ENCODE results near the gene KRTAP2-3. TPM values are rescaled to one million over a fixed set of nuclear protein-coding genes. Genes with fewer than 3 reads are reported as not detected.
"Not testable (repeated sequence)": the region's sequence is repeated elsewhere in the genome, so short reads cannot be mapped to it uniquely, and the experiment has no call there.

Gene KRTAP2-3
- total RNA-seq, 4 donors from 2014 or later: not detected

- TF ChIP-seq POLR2A (IDR thresholded peaks at IDR 0.05) (no peak), CTCF (IDR thresholded peaks at IDR 0.05) (no peak)
- no peaks in the 10 kb centered on the region for H3K9me3 ChIP-seq
- H3K27me3 ChIP-seq: no peaks in the 10 kb centered on the region
- H3K27ac ChIP-seq: no peak overlapping the region
- no peaks in the 10 kb centered on the region for H3K4me1 ChIP-seq
- H3K4me3 ChIP-seq: no peak overlapping the region
- no peak for DNase-seq
- no peaks in the 10 kb centered on the region for H3K36me3 ChIP-seq
Observed at GRCh38 chr17:41067281-41067680, 7.4 kb upstream of the KRTAP2-3 start.

- no peak for TF ChIP-seq CTCF (IDR thresholded peaks at IDR 0.05)
- TF ChIP-seq POLR2A (IDR thresholded peaks at IDR 0.05): no peak
- no peak for DNase-seq
Observed at GRCh38 chr17:41065829-41066624, 6.1 kb upstream of the KRTAP2-3 start, which contains the start of gene KRTAP2-4. Gene KRTAP2-4 (minus strand): TSS chr17:41065879. CDS start chr17:41065845, 34 bp downstream.

GRCh38 chr17:41065016-41065689 lies 5.2 kb upstream of the KRTAP2-3 start:
- H3K9me3 ChIP-seq, DNase-seq, H3K27me3 ChIP-seq, H3K36me3 ChIP-seq, H3K27ac ChIP-seq, H3K4me1 ChIP-seq, H3K4me3 ChIP-seq: not testable (repeated sequence)

More at GRCh38 chr17:41065829-41066624, 6.1 kb upstream of the KRTAP2-3 start, which contains the start of gene KRTAP2-4:
- Histone ChIP-seq H3K4me1 (no peaks in the 10 kb centered on the region), H3K27ac (no peak within 1 kb of the TSS), H3K36me3 (no peaks in the 10 kb centered on the region), H3K27me3 (no peaks in the 10 kb centered on the region), H3K9me3 (no peaks in the 10 kb centered on the region), H3K4me3 (no peak within 1 kb of the TSS)

- Histone ChIP-seq H3K27me3 (no peaks in the 10 kb centered on the region), H3K27ac (no peak overlapping the region), H3K4me3 (no peak overlapping the region), H3K36me3 (no peaks in the 10 kb centered on the region), H3K9me3 (no peaks in the 10 kb centered on the region), H3K4me1 (no peaks in the 10 kb centered on the region)
- TF ChIP-seq CTCF (IDR thresholded peaks at IDR 0.05) (no peak), POLR2A (IDR thresholded peaks at IDR 0.05) (no peak)
- DNase-seq: no peak
Observed at GRCh38 chr17:41064301-41064700, 4.4 kb upstream of the KRTAP2-3 start.

GRCh38 chr17:41063449-41063848 lies 3.5 kb upstream of the KRTAP2-3 start:
- Histone ChIP-seq H3K27ac (no peak overlapping the region), H3K4me3 (no peak overlapping the region), H3K36me3 (no peaks in the 10 kb centered on the region), H3K27me3 (no peaks in the 10 kb centered on the region), H3K9me3 (no peaks in the 10 kb centered on the region), H3K4me1 (no peaks in the 10 kb centered on the region)
- TF ChIP-seq POLR2A (IDR thresholded peaks at IDR 0.05): no peak
- TF ChIP-seq CTCF (IDR thresholded peaks at IDR 0.05): no peak
- no peak for DNase-seq

GRCh38 chr17:41061964-41062363 lies 2.0 kb upstream of the KRTAP2-3 start:
- H3K4me3 ChIP-seq: no peak overlapping the region
- no peaks in the 10 kb centered on the region for H3K27me3 ChIP-seq
- H3K27ac ChIP-seq: no peak overlapping the region
- no peaks in the 10 kb centered on the region for H3K36me3 ChIP-seq
- H3K4me1 ChIP-seq: no peaks in the 10 kb centered on the region
- no peaks in the 10 kb centered on the region for H3K9me3 ChIP-seq
- TF ChIP-seq POLR2A (IDR thresholded peaks at IDR 0.05): no peak
- TF ChIP-seq CTCF (IDR thresholded peaks at IDR 0.05): no peak
- no peak for DNase-seq

- H3K9me3 ChIP-seq, H3K27me3 ChIP-seq, H3K27ac ChIP-seq, H3K4me1 ChIP-seq, DNase-seq, H3K4me3 ChIP-seq, H3K36me3 ChIP-seq: not testable (repeated sequence)
Observed at GRCh38 chr17:41059276-41060051, 450 bp downstream of the KRTAP2-3 start.
